ENCODE data around the gene GALNS. TPM values are rescaled to one million over a fixed set of nuclear protein-coding genes. Genes with fewer than 3 reads are reported as not detected.

GALNS gene
- total and polyA plus RNA-seq, 2 experiments from 2014 or later: 9.7 to 18.8 TPM

DNA sequence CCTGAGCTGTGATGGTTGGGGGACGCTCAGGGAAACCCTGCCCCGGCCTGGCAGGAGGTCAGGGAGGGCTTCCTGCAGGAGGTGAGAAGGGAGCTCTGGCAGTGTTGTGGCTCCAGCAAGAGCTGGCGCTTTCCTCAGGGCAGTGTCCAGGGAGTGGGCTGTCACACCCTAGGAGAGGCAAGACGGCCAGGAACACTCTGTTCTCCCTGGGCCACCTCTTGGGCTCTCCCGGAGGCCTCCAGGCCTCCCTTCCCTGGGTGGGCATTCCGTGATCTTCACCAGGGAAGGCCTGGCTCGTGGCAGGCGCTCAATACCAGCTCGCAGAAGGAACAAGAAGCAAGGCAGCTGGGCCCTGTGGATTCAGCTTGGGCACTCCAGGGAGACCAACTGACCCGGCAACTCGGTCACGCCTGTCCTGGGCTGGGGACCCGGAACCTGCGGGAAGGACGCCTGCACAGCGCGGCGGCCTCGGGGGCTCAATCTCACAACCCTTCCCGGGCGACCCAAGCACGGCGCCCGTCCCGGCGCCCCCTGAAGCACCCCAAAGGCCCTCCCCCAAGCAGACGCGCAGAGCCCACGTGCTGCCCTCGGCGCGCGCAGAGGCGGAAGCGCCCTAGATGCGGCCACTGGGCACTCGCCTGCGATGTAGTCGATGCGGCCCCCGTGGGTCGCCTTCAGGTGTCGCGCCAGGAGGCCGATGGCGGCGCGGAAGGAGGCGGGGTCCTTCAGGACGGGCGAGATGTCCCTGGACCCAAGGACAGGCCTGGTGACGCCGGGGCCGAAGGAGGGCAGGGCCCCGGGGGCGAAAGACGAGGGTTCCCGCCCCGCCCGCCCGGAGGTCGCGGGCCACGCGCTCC, 45.6 kb downstream of the GALNS start:
- H3K27ac Mint-ChIP-seq: peak overlapping the region; percentile 92

More for the DNA sequence above, 45.6 kb downstream of the GALNS start:
- Mint-ChIP-seq H3K36me3 (ENCODE audit: low read depth) (peaks cover 48% of the 10 kb centered on the region), H3K4me1 (peaks cover 11% of the 10 kb centered on the region; the same call in 2 of the 3 replicates), H3K27me3 (ENCODE audit: insufficient read depth, low read depth, poor library complexity) (peaks cover 48% of the 10 kb centered on the region), H3K9me3 (peaks cover 4% of the 10 kb centered on the region; the same call in 1 of the 3 replicates), H3K4me3 (peak overlapping the region; percentile 88)
- Histone ChIP-seq H3K4me2 (peak overlapping the region; percentile 99), H3K27me3 (ENCODE audit: insufficient read depth) (no peaks in the 10 kb centered on the region), H3K4me1 (ENCODE audit: insufficient read depth) (no peaks in the 10 kb centered on the region; the same call in 1 of the 2 replicates), H3K27ac (ENCODE audit: low read depth) (peak overlapping the region; percentile 69; the same call in 1 of the 2 replicates), H3K9me2 (ENCODE audit: insufficient read depth) (no peaks in the 10 kb centered on the region), H3F3A (replicated peaks; ENCODE audit: low read depth) (peaks cover 45% of the 10 kb centered on the region), H4K20me1 (replicated peaks; ENCODE audit: insufficient read depth) (no peaks in the 10 kb centered on the region; the same call in none of the 2 replicates), H2AFZ (no peak overlapping the region), H3K79me2 (replicated peaks; ENCODE audit: insufficient read depth) (peaks cover 13% of the 10 kb centered on the region), H3K4me3 (peak overlapping the region; percentile 93), H3K36me3 (ENCODE audit: insufficient read depth) (peaks cover 17% of the 10 kb centered on the region)
- DNase-seq (ENCODE audit: low spot score) (peak; percentile 62), ATAC-seq (peak; percentile 21)
- no peak for TF ChIP-seq STAT1 (IDR thresholded peaks at IDR 0.05; ENCODE audit: unreplicated experiment)
- TF ChIP-seq, protein P1, sequence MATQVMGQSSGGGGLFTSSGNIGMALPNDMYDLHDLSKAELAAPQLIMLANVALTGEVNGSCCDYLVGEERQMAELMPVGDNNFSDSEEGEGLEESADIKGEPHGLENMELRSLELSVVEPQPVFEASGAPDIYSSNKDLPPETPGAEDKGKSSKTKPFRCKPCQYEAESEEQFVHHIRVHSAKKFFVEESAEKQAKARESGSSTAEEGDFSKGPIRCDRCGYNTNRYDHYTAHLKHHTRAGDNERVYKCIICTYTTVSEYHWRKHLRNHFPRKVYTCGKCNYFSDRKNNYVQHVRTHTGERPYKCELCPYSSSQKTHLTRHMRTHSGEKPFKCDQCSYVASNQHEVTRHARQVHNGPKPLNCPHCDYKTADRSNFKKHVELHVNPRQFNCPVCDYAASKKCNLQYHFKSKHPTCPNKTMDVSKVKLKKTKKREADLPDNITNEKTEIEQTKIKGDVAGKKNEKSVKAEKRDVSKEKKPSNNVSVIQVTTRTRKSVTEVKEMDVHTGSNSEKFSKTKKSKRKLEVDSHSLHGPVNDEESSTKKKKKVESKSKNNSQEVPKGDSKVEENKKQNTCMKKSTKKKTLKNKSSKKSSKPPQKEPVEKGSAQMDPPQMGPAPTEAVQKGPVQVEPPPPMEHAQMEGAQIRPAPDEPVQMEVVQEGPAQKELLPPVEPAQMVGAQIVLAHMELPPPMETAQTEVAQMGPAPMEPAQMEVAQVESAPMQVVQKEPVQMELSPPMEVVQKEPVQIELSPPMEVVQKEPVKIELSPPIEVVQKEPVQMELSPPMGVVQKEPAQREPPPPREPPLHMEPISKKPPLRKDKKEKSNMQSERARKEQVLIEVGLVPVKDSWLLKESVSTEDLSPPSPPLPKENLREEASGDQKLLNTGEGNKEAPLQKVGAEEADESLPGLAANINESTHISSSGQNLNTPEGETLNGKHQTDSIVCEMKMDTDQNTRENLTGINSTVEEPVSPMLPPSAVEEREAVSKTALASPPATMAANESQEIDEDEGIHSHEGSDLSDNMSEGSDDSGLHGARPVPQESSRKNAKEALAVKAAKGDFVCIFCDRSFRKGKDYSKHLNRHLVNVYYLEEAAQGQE (IDR thresholded peaks at IDR 0.05; ENCODE audit: unreplicated experiment): no peak
- TF ChIP-seq, protein P2, sequence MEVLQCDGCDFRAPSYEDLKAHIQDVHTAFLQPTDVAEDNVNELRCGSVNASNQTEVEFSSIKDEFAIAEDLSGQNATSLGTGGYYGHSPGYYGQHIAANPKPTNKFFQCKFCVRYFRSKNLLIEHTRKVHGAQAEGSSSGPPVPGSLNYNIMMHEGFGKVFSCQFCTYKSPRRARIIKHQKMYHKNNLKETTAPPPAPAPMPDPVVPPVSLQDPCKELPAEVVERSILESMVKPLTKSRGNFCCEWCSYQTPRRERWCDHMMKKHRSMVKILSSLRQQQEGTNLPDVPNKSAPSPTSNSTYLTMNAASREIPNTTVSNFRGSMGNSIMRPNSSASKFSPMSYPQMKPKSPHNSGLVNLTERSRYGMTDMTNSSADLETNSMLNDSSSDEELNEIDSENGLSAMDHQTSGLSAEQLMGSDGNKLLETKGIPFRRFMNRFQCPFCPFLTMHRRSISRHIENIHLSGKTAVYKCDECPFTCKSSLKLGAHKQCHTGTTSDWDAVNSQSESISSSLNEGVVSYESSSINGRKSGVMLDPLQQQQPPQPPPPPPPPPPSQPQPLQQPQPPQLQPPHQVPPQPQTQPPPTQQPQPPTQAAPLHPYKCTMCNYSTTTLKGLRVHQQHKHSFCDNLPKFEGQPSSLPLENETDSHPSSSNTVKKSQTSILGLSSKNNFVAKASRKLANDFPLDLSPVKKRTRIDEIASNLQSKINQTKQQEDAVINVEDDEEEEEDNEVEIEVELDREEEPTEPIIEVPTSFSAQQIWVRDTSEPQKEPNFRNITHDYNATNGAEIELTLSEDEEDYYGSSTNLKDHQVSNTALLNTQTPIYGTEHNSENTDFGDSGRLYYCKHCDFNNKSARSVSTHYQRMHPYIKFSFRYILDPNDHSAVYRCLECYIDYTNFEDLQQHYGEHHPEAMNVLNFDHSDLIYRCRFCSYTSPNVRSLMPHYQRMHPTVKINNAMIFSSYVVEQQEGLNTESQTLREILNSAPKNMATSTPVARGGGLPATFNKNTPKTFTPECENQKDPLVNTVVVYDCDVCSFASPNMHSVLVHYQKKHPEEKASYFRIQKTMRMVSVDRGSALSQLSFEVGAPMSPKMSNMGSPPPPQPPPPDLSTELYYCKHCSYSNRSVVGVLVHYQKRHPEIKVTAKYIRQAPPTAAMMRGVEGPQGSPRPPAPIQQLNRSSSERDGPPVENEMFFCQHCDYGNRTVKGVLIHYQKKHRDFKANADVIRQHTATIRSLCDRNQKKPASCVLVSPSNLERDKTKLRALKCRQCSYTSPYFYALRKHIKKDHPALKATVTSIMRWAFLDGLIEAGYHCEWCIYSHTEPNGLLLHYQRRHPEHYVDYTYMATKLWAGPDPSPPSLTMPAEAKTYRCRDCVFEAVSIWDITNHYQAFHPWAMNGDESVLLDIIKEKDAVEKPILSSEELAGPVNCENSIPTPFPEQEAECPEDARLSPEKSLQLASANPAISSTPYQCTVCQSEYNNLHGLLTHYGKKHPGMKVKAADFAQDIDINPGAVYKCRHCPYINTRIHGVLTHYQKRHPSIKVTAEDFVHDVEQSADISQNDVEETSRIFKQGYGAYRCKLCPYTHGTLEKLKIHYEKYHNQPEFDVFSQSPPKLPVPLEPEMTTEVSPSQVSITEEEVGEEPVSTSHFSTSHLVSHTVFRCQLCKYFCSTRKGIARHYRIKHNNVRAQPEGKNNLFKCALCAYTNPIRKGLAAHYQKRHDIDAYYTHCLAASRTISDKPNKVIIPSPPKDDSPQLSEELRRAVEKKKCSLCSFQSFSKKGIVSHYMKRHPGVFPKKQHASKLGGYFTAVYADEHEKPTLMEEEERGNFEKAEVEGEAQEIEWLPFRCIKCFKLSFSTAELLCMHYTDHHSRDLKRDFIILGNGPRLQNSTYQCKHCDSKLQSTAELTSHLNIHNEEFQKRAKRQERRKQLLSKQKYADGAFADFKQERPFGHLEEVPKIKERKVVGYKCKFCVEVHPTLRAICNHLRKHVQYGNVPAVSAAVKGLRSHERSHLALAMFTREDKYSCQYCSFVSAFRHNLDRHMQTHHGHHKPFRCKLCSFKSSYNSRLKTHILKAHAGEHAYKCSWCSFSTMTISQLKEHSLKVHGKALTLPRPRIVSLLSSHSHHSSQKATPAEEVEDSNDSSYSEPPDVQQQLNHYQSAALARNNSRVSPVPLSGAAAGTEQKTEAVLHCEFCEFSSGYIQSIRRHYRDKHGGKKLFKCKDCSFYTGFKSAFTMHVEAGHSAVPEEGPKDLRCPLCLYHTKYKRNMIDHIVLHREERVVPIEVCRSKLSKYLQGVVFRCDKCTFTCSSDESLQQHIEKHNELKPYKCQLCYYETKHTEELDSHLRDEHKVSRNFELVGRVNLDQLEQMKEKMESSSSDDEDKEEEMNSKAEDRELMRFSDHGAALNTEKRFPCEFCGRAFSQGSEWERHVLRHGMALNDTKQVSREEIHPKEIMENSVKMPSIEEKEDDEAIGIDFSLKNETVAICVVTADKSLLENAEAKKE (CRISPR knock-in tag; IDR thresholded peaks at IDR 0.05): no peak
- no peak for TF ChIP-seq EZH2 (IDR thresholded peaks at IDR 0.05; ENCODE audit: low read depth, unreplicated experiment)
- no peak for TF ChIP-seq NANOG (IDR thresholded peaks at IDR 0.05; ENCODE audit: borderline replicate concordance)
- TF ChIP-seq, protein P3, sequence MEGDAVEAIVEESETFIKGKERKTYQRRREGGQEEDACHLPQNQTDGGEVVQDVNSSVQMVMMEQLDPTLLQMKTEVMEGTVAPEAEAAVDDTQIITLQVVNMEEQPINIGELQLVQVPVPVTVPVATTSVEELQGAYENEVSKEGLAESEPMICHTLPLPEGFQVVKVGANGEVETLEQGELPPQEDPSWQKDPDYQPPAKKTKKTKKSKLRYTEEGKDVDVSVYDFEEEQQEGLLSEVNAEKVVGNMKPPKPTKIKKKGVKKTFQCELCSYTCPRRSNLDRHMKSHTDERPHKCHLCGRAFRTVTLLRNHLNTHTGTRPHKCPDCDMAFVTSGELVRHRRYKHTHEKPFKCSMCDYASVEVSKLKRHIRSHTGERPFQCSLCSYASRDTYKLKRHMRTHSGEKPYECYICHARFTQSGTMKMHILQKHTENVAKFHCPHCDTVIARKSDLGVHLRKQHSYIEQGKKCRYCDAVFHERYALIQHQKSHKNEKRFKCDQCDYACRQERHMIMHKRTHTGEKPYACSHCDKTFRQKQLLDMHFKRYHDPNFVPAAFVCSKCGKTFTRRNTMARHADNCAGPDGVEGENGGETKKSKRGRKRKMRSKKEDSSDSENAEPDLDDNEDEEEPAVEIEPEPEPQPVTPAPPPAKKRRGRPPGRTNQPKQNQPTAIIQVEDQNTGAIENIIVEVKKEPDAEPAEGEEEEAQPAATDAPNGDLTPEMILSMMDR (conservative IDR thresholded peaks at IDR 0.05; ENCODE audit: low read depth in 2 of 2): no peak
- TF ChIP-seq CREB1 (CRISPR knock-in tag; IDR thresholded peaks at IDR 0.05; ENCODE audit: low read depth): no peak
- no peak for TF ChIP-seq POLR2AphosphoS5 (IDR thresholded peaks at IDR 0.05; ENCODE audit: low read depth)
- TF ChIP-seq, protein P4, sequence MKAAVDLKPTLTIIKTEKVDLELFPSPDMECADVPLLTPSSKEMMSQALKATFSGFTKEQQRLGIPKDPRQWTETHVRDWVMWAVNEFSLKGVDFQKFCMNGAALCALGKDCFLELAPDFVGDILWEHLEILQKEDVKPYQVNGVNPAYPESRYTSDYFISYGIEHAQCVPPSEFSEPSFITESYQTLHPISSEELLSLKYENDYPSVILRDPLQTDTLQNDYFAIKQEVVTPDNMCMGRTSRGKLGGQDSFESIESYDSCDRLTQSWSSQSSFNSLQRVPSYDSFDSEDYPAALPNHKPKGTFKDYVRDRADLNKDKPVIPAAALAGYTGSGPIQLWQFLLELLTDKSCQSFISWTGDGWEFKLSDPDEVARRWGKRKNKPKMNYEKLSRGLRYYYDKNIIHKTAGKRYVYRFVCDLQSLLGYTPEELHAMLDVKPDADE (IDR thresholded peaks at IDR 0.05): no peak
- TF ChIP-seq JUNB (IDR thresholded peaks at IDR 0.05; ENCODE audit: unreplicated experiment): no peak
- TF ChIP-seq ZNF114 (CRISPR knock-in tag; IDR thresholded peaks at IDR 0.05): no peak

All from GM23338 (cell line).